Spleen (tissue), 11 donors: ENCODE measurements around the gene HTR6. TPM values are rescaled to one million over a fixed set of nuclear protein-coding genes. Genes with fewer than 3 reads are reported as not detected.

Experiments
- DNase-seq: peaks from one replicate; pipeline ENCODE4 v3.0.0-alpha.2; 2020
- H3K27ac ChIP-seq, 8 donors: fragments of 200-600 bp; sonication (generic) in 7 of 8; 1 replicate in 4 of 8; 2 replicates in 4 of 8; pipeline versions ENCODE4 v1.5.0 to v1.8.0; 2016 to 2021; ENCODE audit warnings: inconsistent platforms in 4 of 8, mild to moderate bottlenecking in 4 of 8, moderate library complexity in 1 of 8
- H3K27me3 ChIP-seq, 7 donors: fragments of 200-600 bp; sonication (generic) in 6 of 7; replicated peaks in 1 of 7; 1 replicate in 4 of 7; 2 replicates in 3 of 7; pipeline versions ENCODE4 v1.5.0 to v1.8.0; 2016 to 2021; ENCODE audit warnings: inconsistent platforms in 3 of 7, mild to moderate bottlenecking in 1 of 7
- H3K36me3 ChIP-seq, 6 donors: fragments of 200-600 bp; sonication (generic) in 5 of 6; 1 replicate in 4 of 6; 2 replicates in 2 of 6; pipeline versions ENCODE4 v1.5.0 to v1.8.0; 2016 to 2021; ENCODE audit warnings: inconsistent platforms in 2 of 6
- H3K4me1 ChIP-seq, 6 donors: fragments of 200-600 bp; sonication (generic) in 5 of 6; 1 replicate in 3 of 6; 2 replicates in 3 of 6; pipeline versions ENCODE4 v1.5.0 to v1.8.0; 2016 to 2021; ENCODE audit warnings: inconsistent platforms in 3 of 6
- H3K4me3 ChIP-seq, 8 donors: fragments of 200-600 bp; sonication (generic) in 7 of 8; 1 replicate in 4 of 8; 2 replicates in 4 of 8; pipeline versions ENCODE4 v1.5.0 to v1.8.0; 2016 to 2021; ENCODE audit warnings: inconsistent platforms in 4 of 8, mild to moderate bottlenecking in 4 of 8, moderate library complexity in 2 of 8
- H3K9me3 ChIP-seq, 8 donors: fragments of 200-600 bp; sonication (generic) in 7 of 8; 1 replicate in 4 of 8; 2 replicates in 4 of 8; pipeline versions ENCODE4 v1.5.0 to v1.8.0; 2016 to 2021; ENCODE audit warnings: inconsistent platforms in 4 of 8
- POLR2A ChIP-seq, 3 donors: fragments of 450-650 bp; IDR thresholded peaks; one replicate each; pipeline ENCODE4 v1.5.1; 2017; ENCODE audit warnings: antibody characterized with exemption in 3 of 3, mild to moderate bottlenecking in 1 of 3
- POLR2AphosphoS5 ChIP-seq, 3 donors: sonication (generic); formaldehyde crosslinking; IDR thresholded peaks; one replicate each; pipeline ENCODE4 v1.5.1; 2017; ENCODE audit warnings: antibody characterized with exemption in 3 of 3
- WGBS, 5 donors: extraction: QIAGEN DNeasy Blood & Tissue Kit in 3 of 5; methylation state at CpG; one replicate each; pipeline versions ENCODE4 v1.1.5 to v1.1.7; 2013 to 2018; 5-methylcytosine and 5-hydroxymethylcytosine counted together
- intact Hi-C: fragments of 100-400 bp; cut with DNase I; formaldehyde crosslinking; loops from one replicate; pipeline ENCODE4 v1.15.0; 2023; ENCODE audit warnings: low total_unique reads
- polyA plus RNA-seq, 3 donors: library from polyadenylated mRNA; stranded (reverse); fragments of 200-250 nt; gene quantifications; one replicate each; pipeline ENCODE4 v1.2.1, GENCODE V29; 2013
- total RNA-seq, 7 donors: library from RNA; depleted of rRNA in 3 of 7; stranded (reverse); fragments of >200 nt in 3 of 7; fragmentation: NEBNext Ultra II Directional in 4 of 7; extraction: Animal tissue kit (Norgen Biotek cat#: 25700) in 4 of 7; gene quantifications; one replicate each; pipeline versions ENCODE4 v1.1.0 to v1.2.1, GENCODE V29; 2016 to 2021
- TF ChIP-seq, protein P1 (sequence below), 11 experiments: fragments of 200-600 bp in 7 of 11; fragments of 450-650 bp in 4 of 11; sonication (generic) in 4 of 11; IDR thresholded peaks in 8 of 11; conservative IDR thresholded peaks in 3 of 11; 1 replicate in 7 of 11; 2 replicates in 4 of 11; pipeline versions ENCODE4 v1.4.0 to v1.8.0; 2016 to 2021; ENCODE audit warnings: antibody characterized with exemption in 11 of 11, inconsistent platforms in 4 of 11, mild to moderate bottlenecking in 1 of 11
- donor health status: healthy with polysubstance abuse.
- donor health status: DM: no; HTN: no; CAD: no; lungs with moderate emphysema.
- donor health status: DM: no; HTN: no; CAD: no.
- donor health status: Bipolar disorder and iron deficiency.
- donor health status: healthy.
- donor health status: DM: no; HTN: no; CAD: no.
- donor health status: DM: yes; HTN: yes; CAD: no.

Gene HTR6
- total and polyA plus RNA-seq, 10 donors, result 0.06 to 0.47 (median 0.13) TPM; not detected in 7

DNA sequence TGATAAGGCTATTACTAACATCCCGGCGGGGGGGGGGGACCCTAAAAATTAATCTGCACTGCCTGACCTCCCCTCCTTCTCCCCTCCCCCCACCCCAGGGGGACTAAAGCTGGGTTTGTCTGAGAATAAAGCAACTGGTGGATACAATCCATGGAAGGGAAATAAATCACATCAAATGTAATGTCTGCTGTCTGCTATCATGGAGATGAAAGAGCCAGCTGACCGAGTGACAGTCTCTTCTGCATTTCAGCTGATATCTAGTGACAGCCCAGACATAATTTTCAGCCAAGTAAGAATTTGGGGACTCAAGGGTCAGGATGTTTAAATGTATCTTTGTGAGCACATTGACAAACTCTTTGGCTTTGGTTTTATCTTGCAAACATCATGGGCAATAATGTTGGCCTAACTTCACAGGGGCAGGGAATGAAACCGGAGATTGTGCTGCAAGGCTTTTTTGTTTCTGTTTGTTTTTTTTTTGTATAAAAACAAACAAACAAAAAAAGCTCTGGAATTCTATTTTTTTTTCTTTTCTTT is 44.7 kb downstream of the HTR6 start:
- no peak for DNase-seq
- no peak for TF ChIP-seq POLR2A (IDR thresholded peaks at IDR 0.05)
- TF ChIP-seq POLR2AphosphoS5 (IDR thresholded peaks at IDR 0.05), result no peak
- TF ChIP-seq, protein P1, sequence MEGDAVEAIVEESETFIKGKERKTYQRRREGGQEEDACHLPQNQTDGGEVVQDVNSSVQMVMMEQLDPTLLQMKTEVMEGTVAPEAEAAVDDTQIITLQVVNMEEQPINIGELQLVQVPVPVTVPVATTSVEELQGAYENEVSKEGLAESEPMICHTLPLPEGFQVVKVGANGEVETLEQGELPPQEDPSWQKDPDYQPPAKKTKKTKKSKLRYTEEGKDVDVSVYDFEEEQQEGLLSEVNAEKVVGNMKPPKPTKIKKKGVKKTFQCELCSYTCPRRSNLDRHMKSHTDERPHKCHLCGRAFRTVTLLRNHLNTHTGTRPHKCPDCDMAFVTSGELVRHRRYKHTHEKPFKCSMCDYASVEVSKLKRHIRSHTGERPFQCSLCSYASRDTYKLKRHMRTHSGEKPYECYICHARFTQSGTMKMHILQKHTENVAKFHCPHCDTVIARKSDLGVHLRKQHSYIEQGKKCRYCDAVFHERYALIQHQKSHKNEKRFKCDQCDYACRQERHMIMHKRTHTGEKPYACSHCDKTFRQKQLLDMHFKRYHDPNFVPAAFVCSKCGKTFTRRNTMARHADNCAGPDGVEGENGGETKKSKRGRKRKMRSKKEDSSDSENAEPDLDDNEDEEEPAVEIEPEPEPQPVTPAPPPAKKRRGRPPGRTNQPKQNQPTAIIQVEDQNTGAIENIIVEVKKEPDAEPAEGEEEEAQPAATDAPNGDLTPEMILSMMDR (IDR thresholded peaks at IDR 0.05 in 8 of 11, conservative IDR thresholded peaks at IDR 0.05 in 3 of 11), result no peak
- intact Hi-C loops, result no loop called here
- WGBS, 5 donors, result 74 to 87% (median 85%) methylated on average over 4 of the region's 4 CpGs
- peaks cover 0 to 73% (median 6%) of the 10 kb centered on the region in 6 donors for H3K36me3 ChIP-seq
- H3K9me3 ChIP-seq, result no peaks in the 10 kb centered on the region
- no peaks in the 10 kb centered on the region for H3K27me3 ChIP-seq
- peaks cover under 1 to 36% (median 5%) of the 10 kb centered on the region in 6 donors for H3K4me1 ChIP-seq
- no peak overlapping the region for H3K4me3 ChIP-seq
- H3K27ac ChIP-seq, result no peak overlapping the region

DNA sequence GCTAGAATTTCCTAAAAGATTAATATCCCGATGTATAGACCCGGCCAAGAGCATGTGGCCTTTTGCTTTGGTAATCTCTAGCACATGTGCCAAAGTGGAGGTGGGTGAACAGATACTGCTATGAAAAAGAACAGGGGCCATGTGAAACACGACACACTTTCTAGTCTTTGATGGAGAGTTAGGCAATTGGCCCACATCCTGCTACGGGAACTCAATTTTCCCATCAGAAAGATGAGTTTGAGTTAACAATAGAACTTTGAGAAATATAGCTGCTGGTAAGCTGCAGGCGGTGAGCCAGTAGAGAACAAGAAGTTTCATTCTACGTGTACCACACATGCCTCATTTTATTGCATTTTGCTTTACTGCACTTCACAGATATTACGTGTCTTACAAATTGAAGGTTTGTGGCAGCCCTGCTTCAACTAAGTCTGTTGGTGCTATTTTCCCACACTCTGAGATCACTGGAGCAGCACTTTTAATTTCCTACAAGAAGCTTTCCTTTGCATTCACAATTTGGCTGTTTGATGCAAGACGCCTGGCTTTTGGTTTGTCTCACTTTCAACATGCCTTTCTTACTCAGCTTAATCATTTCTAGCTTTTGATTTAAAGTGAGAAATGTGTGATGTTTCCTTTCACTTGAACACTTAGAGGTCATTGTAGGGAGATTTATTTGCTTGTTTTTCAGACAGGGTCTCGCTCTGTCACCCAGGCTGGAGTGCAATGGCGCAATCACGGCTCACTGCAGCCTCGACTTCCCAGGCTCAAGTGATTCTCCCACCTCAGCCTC is 46.3 kb downstream of the HTR6 start:
- H3K4me3 ChIP-seq, result no peak overlapping the region
- intact Hi-C loops, result no loop called here
- H3K27me3 ChIP-seq, result no peaks in the 10 kb centered on the region
- peaks cover 0 to 78% (median 6%) of the 10 kb centered on the region in 6 donors for H3K36me3 ChIP-seq
- peaks cover 0 to 39% (median 6%) of the 10 kb centered on the region in 6 donors for H3K4me1 ChIP-seq
- whole genome bisulfite sequencing, 5 donors, result 59 to 68% (median 66%) methylated on average over 12 of the region's 12 CpGs
- H3K9me3 ChIP-seq, result no peaks in the 10 kb centered on the region
- DNase-seq, result no peak
- no peak overlapping the region for H3K27ac ChIP-seq
- TF ChIP-seq, protein P1 (IDR thresholded peaks at IDR 0.05 in 8 of 11, conservative IDR thresholded peaks at IDR 0.05 in 3 of 11), result no peak
- TF ChIP-seq POLR2AphosphoS5 (IDR thresholded peaks at IDR 0.05), result no peak
- TF ChIP-seq POLR2A (IDR thresholded peaks at IDR 0.05), result no peak

DNA sequence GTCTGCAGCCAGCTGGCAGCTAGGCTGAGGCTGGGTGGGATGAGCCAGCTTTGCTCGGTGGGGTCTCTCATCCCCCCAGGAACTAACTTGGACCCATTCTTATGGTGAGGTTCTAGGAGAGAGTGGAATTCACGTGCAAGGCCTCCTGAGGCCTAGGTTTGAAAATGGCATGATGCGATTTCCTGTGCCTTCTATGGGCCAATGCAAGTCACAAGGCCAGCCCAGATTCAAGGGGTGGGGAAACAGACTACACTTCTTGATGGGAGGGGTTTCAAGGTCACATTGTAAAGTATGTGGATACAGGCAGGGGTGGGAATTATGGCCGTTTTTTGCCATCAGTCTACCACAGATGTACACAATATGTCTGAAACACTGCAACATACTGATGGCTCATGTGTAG is 48.3 kb downstream of the HTR6 start:
- TF ChIP-seq, protein P1 (IDR thresholded peaks at IDR 0.05 in 8 of 11, conservative IDR thresholded peaks at IDR 0.05 in 3 of 11), result no peak
- TF ChIP-seq POLR2A (IDR thresholded peaks at IDR 0.05) (no peak), POLR2AphosphoS5 (IDR thresholded peaks at IDR 0.05) (no peak)
- H3K4me1 ChIP-seq, result peaks cover 0 to 39% (median 6%) of the 10 kb centered on the region in 6 donors
- H3K36me3 ChIP-seq, result peaks cover 0 to 77% (median 6%) of the 10 kb centered on the region in 6 donors
- H3K27ac ChIP-seq, result no peak overlapping the region
- intact Hi-C loops, result no loop called here
- no peaks in the 10 kb centered on the region for H3K27me3 ChIP-seq
- WGBS, 5 donors, result 73 to 85% (median 77%) methylated on average over 4 of the region's 4 CpGs
- no peaks in the 10 kb centered on the region for H3K9me3 ChIP-seq
- no peak overlapping the region for H3K4me3 ChIP-seq
- DNase-seq, result no peak
